K562 (cell line): ENCODE measurements around the gene LY6G6D. TPM values are rescaled to one million over a fixed set of nuclear protein-coding genes. Genes with fewer than 3 reads are reported as not detected.

ENCODE experiments used
- ATF4 ChIP-seq: fragments of 450-650 bp; formaldehyde crosslinking; IDR thresholded peaks from 2 replicates; pipeline ENCODE4 v1.4.0; 2022; ENCODE audit warnings: mild to moderate bottlenecking, moderate library complexity
- EP300 ChIP-seq: IDR thresholded peaks from 2 replicates; pipeline ENCODE4 v1.6.1; 2012; ENCODE audit warnings: low read length, improper control_type of control experiment
- EZH2 ChIP-seq: IDR thresholded peaks from 2 replicates; pipeline ENCODE4 v1.6.1; 2012; ENCODE audit warnings: low read depth, mild to moderate bottlenecking, inconsistent platforms, low read length, borderline replicate concordance
- FOXM1 ChIP-seq, 2 experiments: fragments of 450-650 bp in 1 of 2; sonication (generic) in 1 of 2; formaldehyde crosslinking in 1 of 2; IDR thresholded peaks; 2 replicates each; pipeline versions ENCODE4 v1.6.1 to v1.9.0; 2017 to 2022; ENCODE audit warnings: low read depth in 2 of 2, mild to moderate bottlenecking in 2 of 2, missing genetic modification reagents in 1 of 2, moderate library complexity in 1 of 2
- HDAC8 ChIP-seq: fragments of 450-650 bp; IDR thresholded peaks from 2 replicates; pipeline ENCODE4 v1.6.1; 2016; ENCODE audit warnings: mild to moderate bottlenecking, missing genetic modification characterization, moderate library complexity, missing compliant biosample characterization
- KAT7 ChIP-seq: sonication (generic); formaldehyde crosslinking; IDR thresholded peaks from 2 replicates; pipeline ENCODE4 v1.8.0; 2022; ENCODE audit warnings: missing genetic modification reagents, mild to moderate bottlenecking, borderline replicate concordance
- NFIC ChIP-seq: fragments of 450-650 bp; IDR thresholded peaks from 2 replicates; pipeline ENCODE4 v1.6.1; 2017; ENCODE audit warnings: mild to moderate bottlenecking, inconsistent platforms
- NFIX ChIP-seq: fragments of 250-450 bp; sonication (Bioruptor Pico); IDR thresholded peaks from 2 replicates; pipeline ENCODE4 v1.4.0; 2020; ENCODE audit warnings: low read depth, mild to moderate bottlenecking, moderate library complexity
- PHF20 ChIP-seq: fragments of 450-650 bp; IDR thresholded peaks from 2 replicates; pipeline ENCODE4 v1.6.1; 2018; ENCODE audit not compliant: partially characterized antibody
- PRPF4 ChIP-seq: fragments of 200-400 bp; formaldehyde crosslinking; IDR thresholded peaks from one replicate; pipeline ENCODE4 v1.6.1; 2017; ENCODE audit warnings: low read length, low read depth, mild to moderate bottlenecking; ENCODE audit not compliant: insufficient read depth, poor library complexity, severe bottlenecking
- RAD21 ChIP-seq, 2 experiments: fragments of 250-450 bp in 1 of 2; fragments of 450-650 bp in 1 of 2; sonication (Bioruptor Pico) in 1 of 2; formaldehyde crosslinking in 1 of 2; IDR thresholded peaks in 1 of 2; conservative IDR thresholded peaks in 1 of 2; 2 replicates each; pipeline versions ENCODE4 v1.4.0 to v1.8.0; 2020 to 2022; ENCODE audit warnings: mild to moderate bottlenecking in 2 of 2, moderate library complexity in 1 of 2
- RREB1 ChIP-seq: fragments of 250-450 bp; sonication (Bioruptor Pico); IDR thresholded peaks from 2 replicates; pipeline ENCODE4 v1.4.0; 2020
- SMARCE1 ChIP-seq: fragments of 450-650 bp; IDR thresholded peaks from 2 replicates; pipeline ENCODE4 v1.7.1; 2016; ENCODE audit warnings: mild to moderate bottlenecking
- SOX6 ChIP-seq: fragments of 450-650 bp; IDR thresholded peaks from 2 replicates; pipeline ENCODE4 v1.6.1; 2014; ENCODE audit warnings: mild to moderate bottlenecking
- TEAD4 ChIP-seq, 2 experiments: sonication (generic) in 1 of 2; formaldehyde crosslinking in 1 of 2; IDR thresholded peaks; 2 replicates each; pipeline versions ENCODE4 v1.6.1 to v1.8.0; 2012 to 2022; ENCODE audit warnings: borderline replicate concordance in 1 of 2, inconsistent platforms in 1 of 2, low read length in 1 of 2, mild to moderate bottlenecking in 1 of 2, missing genetic modification reagents in 1 of 2
- ZNF57 ChIP-seq: fragments of 450-650 bp; formaldehyde crosslinking; IDR thresholded peaks from 2 replicates; pipeline ENCODE4 v1.4.0; 2020; ENCODE audit warnings: mild to moderate bottlenecking, moderate library complexity
- ZNF639 ChIP-seq, 2 experiments: fragments of 200-800 bp in 1 of 2; sonication (Bioruptor generic) in 1 of 2; sonication (generic) in 1 of 2; formaldehyde crosslinking in 1 of 2; IDR thresholded peaks in 1 of 2; conservative IDR thresholded peaks in 1 of 2; 2 replicates each; pipeline versions ENCODE4 v1.5.0 to v1.6.1; 2016 to 2020; ENCODE audit warnings: missing compliant biosample characterization in 1 of 2, missing genetic modification characterization in 1 of 2, missing genetic modification reagents in 1 of 2
- polyA plus RNA-seq, 8 experiments: library from polyadenylated mRNA; depleted of rRNA in 4 of 8; stranded (reverse) in 5 of 8; unstranded in 3 of 8; fragments of >200 nt; fragmentation: Nextera tagmentation in 2 of 8; fragmentation: Illumina TruSeq in 1 of 8; extraction: Ambion mirVana in 2 of 8; extraction: Trizol in 1 of 8; gene quantifications; 2 replicates each; pipeline versions ENCODE4 v1.2.1 to v1.2.3, GENCODE V29; 2011 to 2014; ENCODE audit warnings: inconsistent platforms in 1 of 8, missing spikeins in 1 of 8
- total RNA-seq, 7 experiments: library from RNA; depleted of rRNA in 6 of 7; stranded (reverse); fragments of >200 nt in 6 of 7; fragmentation: Illumina TruSeq in 2 of 7; extraction: Trizol in 2 of 7; gene quantifications; 2 replicates each; pipeline versions ENCODE4 v1.2.1 to v1.2.3, GENCODE V29; 2011 to 2021; ENCODE audit warnings: low replicate concordance in 1 of 7

Gene LY6G6D
- total and polyA plus RNA-seq, 9 of the 15 experiments (the other 6 are each of a cell fraction or from before 2014, with no cell fraction given), result 0.30 to 0.38 TPM; not detected in 7

GRCh38 chr6:31750411-31751022 is 35.4 kb downstream of the LY6G6D start (continued):
- TF ChIP-seq PHF20, result no peak
- no peak for TF ChIP-seq NFIX (CRISPR knock-in tag)
- TF ChIP-seq TEAD4 (IDR thresholded peaks at IDR 0.05; ENCODE audit: low read length), result no peak
- TF ChIP-seq TEAD4 (CRISPR knock-in tag; IDR thresholded peaks at IDR 0.05; ENCODE audit: borderline replicate concordance), result no peak
- 0 out of 2 replicates have a peak, but pooled peaks have one; percentile 22 for TF ChIP-seq FOXM1 (IDR thresholded peaks at IDR 0.05; ENCODE audit: low read depth)
- TF ChIP-seq FOXM1 (CRISPR knock-in tag; IDR thresholded peaks at IDR 0.05; ENCODE audit: low read depth), result no peak
- TF ChIP-seq HDAC8, result no peak
- TF ChIP-seq ATF4 (CRISPR knock-in tag), result peak; percentile 50; the same call in 1 of the 2 replicates
- no peak for TF ChIP-seq RAD21 (CRISPR knock-in tag; conservative IDR thresholded peaks at IDR 0.05 in 1 of 2, IDR thresholded peaks at IDR 0.05 in 1 of 2)
- 0 out of 2 replicates have a peak, but pooled peaks have one; percentile 36 for TF ChIP-seq SMARCE1
- no peak for TF ChIP-seq RREB1 (CRISPR knock-in tag)
- no peak for TF ChIP-seq KAT7 (CRISPR knock-in tag)
- TF ChIP-seq ZNF57 (CRISPR knock-in tag), result 0 out of 2 replicates have a peak, but pooled peaks have one; percentile 52
- no peak for TF ChIP-seq EZH2
- TF ChIP-seq NFIC, result no peak
- no peak for TF ChIP-seq ZNF639 (CRISPR knock-in tag; conservative IDR thresholded peaks at IDR 0.05 in 1 of 2, IDR thresholded peaks at IDR 0.05 in 1 of 2)
- TF ChIP-seq EP300, result peak; percentile 14; the same call in 1 of the 2 replicates
- TF ChIP-seq PRPF4, result no peak
- no peak for TF ChIP-seq SOX6
